Hepatocyte (in vitro differentiated cells): ENCODE measurements around the gene GNAT1. TPM values are rescaled to one million over a fixed set of nuclear protein-coding genes. Genes with fewer than 3 reads are reported as not detected.
"Not testable (repeated sequence)": the region's sequence is repeated elsewhere in the genome, so short reads cannot be mapped to it uniquely, and the experiment has no call there.

Experiments used
- DNase-seq: peaks from one replicate; pipeline ENCODE4 v3.0.0-alpha.2; 2016; ENCODE audit warnings: low spot score
- H2AFZ ChIP-seq: fragments of 200-600 bp; sonication (generic); 2 replicates; pipeline ENCODE4 v1.6.0; 2016; ENCODE audit warnings: antibody characterized with exemption, mild to moderate bottlenecking
- H3K27ac ChIP-seq: fragments of 200-600 bp; sonication (generic); 2 replicates; pipeline ENCODE4 v1.5.1; 2016; ENCODE audit warnings: mild to moderate bottlenecking
- H3K27me3 ChIP-seq: fragments of 200-600 bp; sonication (generic); 2 replicates; pipeline ENCODE4 v1.6.1; 2016
- H3K36me3 ChIP-seq: fragments of 200-600 bp; sonication (generic); replicated peaks from 2 replicates; pipeline ENCODE4 v1.5.1; 2016; ENCODE audit warnings: low read depth; ENCODE audit not compliant: insufficient read depth
- H3K4me1 ChIP-seq: fragments of 200-600 bp; sonication (generic); 2 replicates; pipeline ENCODE4 v1.5.1; 2016; ENCODE audit warnings: mild to moderate bottlenecking, moderate library complexity; ENCODE audit not compliant: insufficient read depth
- H3K4me2 ChIP-seq: fragments of 200-600 bp; sonication (generic); 2 replicates; pipeline ENCODE4 v1.6.0; 2016
- H3K4me3 ChIP-seq: fragments of 200-600 bp; sonication (generic); 2 replicates; pipeline ENCODE4 v1.5.1; 2016; ENCODE audit warnings: mild to moderate bottlenecking
- H3K79me2 ChIP-seq: fragments of 200-600 bp; sonication (generic); 2 replicates; pipeline ENCODE4 v1.6.0; 2017; ENCODE audit warnings: mild to moderate bottlenecking
- H3K9me2 ChIP-seq: fragments of 200-600 bp; sonication (generic); replicated peaks from 2 replicates; pipeline ENCODE4 v1.6.0; 2017; ENCODE audit warnings: mild to moderate bottlenecking; ENCODE audit not compliant: insufficient read depth
- H3K9me3 ChIP-seq: fragments of 200-600 bp; sonication (generic); 2 replicates; pipeline ENCODE4 v1.5.1; 2016; ENCODE audit warnings: low read depth, mild to moderate bottlenecking
- H4K20me1 ChIP-seq: fragments of 200-600 bp; sonication (generic); 2 replicates; pipeline ENCODE4 v1.6.0; 2016; ENCODE audit warnings: mild to moderate bottlenecking; ENCODE audit not compliant: insufficient read depth, poor library complexity, severe bottlenecking
- EZH2 ChIP-seq: fragments of 200-600 bp; sonication (generic); IDR thresholded peaks from 2 replicates; pipeline ENCODE4 v1.6.1; 2016; ENCODE audit warnings: antibody characterized with exemption, mild to moderate bottlenecking, borderline replicate concordance
- EZH2phosphoT487 ChIP-seq: fragments of 200-600 bp; sonication (generic); IDR thresholded peaks from one replicate; pipeline ENCODE4 v1.6.1; 2018; ENCODE audit warnings: antibody characterized with exemption, mild to moderate bottlenecking, low read depth, moderate library complexity; ENCODE audit not compliant: unreplicated experiment, severe bottlenecking
- WGBS: methylation state at CpG from one replicate; pipeline ENCODE4 v1.1.6; 2016; ENCODE audit warnings: low lambda C conversion rate; ENCODE audit errors: missing lambda C conversion rate; 5-methylcytosine and 5-hydroxymethylcytosine counted together
- polyA plus RNA-seq: library from polyadenylated mRNA; unstranded; fragments of >200 nt; fragmentation: Nextera tagmentation; extraction: Ambion mirVana; gene quantifications from 2 replicates; pipeline ENCODE4 v1.2.1, GENCODE V29; 2016
- total RNA-seq: library from RNA; depleted of rRNA; stranded (reverse); fragments of >200 nt; gene quantifications from 2 replicates; pipeline ENCODE4 v1.2.3, GENCODE V29; 2014
- TF ChIP-seq, protein P1 (sequence below): fragments of 200-600 bp; sonication (generic); IDR thresholded peaks from 2 replicates; pipeline ENCODE4 v1.5.1; 2016; ENCODE audit warnings: antibody characterized with exemption, mild to moderate bottlenecking; ENCODE audit not compliant: poor library complexity

GNAT1 gene
- total and polyA plus RNA-seq, 2 experiments from 2014 or later = not detected

GRCh38 chr3:50226888-50227389 is 35.5 kb downstream of the GNAT1 start:
- no peak for DNase-seq
- H3K79me2 ChIP-seq = no peaks in the 10 kb centered on the region
- no peaks in the 10 kb centered on the region for H4K20me1 ChIP-seq
- peak overlapping the region; percentile 85 for H2AFZ ChIP-seq
- no peaks in the 10 kb centered on the region for H3K9me3 ChIP-seq
- H3K9me2 ChIP-seq = no peaks in the 10 kb centered on the region
- peak overlapping the region; percentile 73 for H3K27ac ChIP-seq
- peak overlapping the region; percentile 96 for H3K4me2 ChIP-seq
- H3K27me3 ChIP-seq = no peaks in the 10 kb centered on the region
- no peaks in the 10 kb centered on the region for H3K36me3 ChIP-seq
- 2% methylated on average over 32 of the region's 40 CpGs for WGBS
- H3K4me1 ChIP-seq = peaks cover 17% of the 10 kb centered on the region
- H3K4me3 ChIP-seq = peak overlapping the region; percentile 40
- no peak for TF ChIP-seq EZH2
- TF ChIP-seq EZH2phosphoT487 = no peak
- TF ChIP-seq, protein P1, sequence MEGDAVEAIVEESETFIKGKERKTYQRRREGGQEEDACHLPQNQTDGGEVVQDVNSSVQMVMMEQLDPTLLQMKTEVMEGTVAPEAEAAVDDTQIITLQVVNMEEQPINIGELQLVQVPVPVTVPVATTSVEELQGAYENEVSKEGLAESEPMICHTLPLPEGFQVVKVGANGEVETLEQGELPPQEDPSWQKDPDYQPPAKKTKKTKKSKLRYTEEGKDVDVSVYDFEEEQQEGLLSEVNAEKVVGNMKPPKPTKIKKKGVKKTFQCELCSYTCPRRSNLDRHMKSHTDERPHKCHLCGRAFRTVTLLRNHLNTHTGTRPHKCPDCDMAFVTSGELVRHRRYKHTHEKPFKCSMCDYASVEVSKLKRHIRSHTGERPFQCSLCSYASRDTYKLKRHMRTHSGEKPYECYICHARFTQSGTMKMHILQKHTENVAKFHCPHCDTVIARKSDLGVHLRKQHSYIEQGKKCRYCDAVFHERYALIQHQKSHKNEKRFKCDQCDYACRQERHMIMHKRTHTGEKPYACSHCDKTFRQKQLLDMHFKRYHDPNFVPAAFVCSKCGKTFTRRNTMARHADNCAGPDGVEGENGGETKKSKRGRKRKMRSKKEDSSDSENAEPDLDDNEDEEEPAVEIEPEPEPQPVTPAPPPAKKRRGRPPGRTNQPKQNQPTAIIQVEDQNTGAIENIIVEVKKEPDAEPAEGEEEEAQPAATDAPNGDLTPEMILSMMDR = no peak

DNA sequence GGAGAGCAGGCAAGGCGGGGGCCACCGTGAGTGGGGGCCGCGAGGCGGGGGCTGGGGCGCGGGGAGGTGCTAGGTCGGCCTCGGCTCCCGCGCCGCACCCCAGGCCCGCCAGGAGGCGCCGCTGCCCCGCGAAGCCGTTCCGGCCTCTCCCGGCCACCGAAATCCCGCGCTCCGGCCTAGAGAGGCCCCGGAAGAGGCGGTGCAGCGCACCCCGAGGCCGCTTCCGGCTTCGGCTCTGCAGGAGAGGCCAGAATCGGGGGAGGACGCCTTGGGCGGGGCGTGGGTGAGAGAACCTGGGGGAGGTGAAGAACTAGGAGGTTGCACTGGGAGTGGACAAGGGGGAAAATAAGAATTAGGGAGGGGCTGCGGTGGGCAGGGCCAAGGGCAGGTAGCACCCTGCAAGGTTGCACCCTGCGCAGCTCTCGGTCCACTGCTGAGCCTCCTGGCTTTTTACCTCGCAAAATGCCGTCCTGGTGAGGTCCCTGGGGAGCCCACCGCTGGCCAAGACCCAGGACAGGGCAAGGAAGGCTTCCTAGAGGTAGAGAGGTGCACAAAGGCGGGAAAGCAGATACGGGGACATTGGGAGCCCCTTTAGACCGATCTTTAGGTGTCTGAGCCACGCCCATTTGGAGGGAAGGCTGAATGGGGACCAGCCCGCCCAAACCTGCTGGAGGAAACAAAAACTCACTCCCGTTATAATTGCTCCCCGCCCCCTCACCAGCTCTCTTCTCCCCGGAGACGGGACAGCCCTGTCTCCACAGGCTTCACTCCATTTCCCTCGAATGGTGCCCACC is 36.2 kb downstream of the GNAT1 start:
- Histone ChIP-seq H3K9me3 (no peaks in the 10 kb centered on the region), H3K27me3 (no peaks in the 10 kb centered on the region), H3K4me2 (peak overlapping the region; percentile 96), H2AFZ (peak overlapping the region; percentile 85), H3K36me3 (no peaks in the 10 kb centered on the region), H3K79me2 (no peaks in the 10 kb centered on the region), H4K20me1 (no peaks in the 10 kb centered on the region), H3K9me2 (no peaks in the 10 kb centered on the region), H3K27ac (peak overlapping the region; percentile 86), H3K4me3 (peak overlapping the region; percentile 50), H3K4me1 (peaks cover 17% of the 10 kb centered on the region)
- no peak for TF ChIP-seq EZH2phosphoT487
- TF ChIP-seq, protein P1 = peak; percentile 72
- 1% methylated on average over 38 of the region's 51 CpGs for whole genome bisulfite sequencing
- DNase-seq = peak; percentile 98

- H3K27me3 ChIP-seq, DNase-seq, H3K79me2 ChIP-seq, H3K36me3 ChIP-seq, H4K20me1 ChIP-seq, H3K9me3 ChIP-seq, H3K9me2 ChIP-seq: not testable (repeated sequence)
- Histone ChIP-seq H3K27ac (peak overlapping the region; percentile 86), H2AFZ (peak overlapping the region; percentile 73), H3K4me3 (peak overlapping the region; percentile 50), H3K4me2 (peak overlapping the region; percentile 96), H3K4me1 (peaks cover 17% of the 10 kb centered on the region)
- WGBS = 38% methylated on average over 14 of the region's 15 CpGs
These were observed 36.9 kb downstream of the GNAT1 start for GRCh38 chr3:50228184-50228763.

DNA sequence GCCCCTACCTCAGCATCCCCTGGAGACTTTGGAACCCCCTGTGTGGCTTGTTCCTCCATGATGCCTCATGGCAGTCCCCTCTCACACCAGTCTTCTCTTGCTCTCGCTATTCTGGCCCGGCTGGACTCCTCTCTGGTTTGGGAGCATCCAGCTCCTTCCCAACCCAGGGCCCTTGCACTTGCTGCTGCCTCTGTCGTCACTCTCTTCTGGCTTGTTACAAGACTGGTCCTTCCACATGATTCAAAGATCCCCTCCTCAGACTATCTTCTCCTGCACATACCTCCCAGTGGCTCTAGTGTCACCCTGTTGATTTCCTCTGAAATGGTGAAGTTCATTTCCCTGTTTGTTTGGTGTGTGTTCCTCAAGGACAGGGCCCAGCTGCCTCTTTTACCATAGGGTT is 38.1 kb downstream of the GNAT1 start:
- WGBS = 90% methylated on average over 3 of the region's 3 CpGs
- H3K4me3 ChIP-seq = no peak overlapping the region
- H3K27me3 ChIP-seq = no peaks in the 10 kb centered on the region
- no peak for DNase-seq
- H3K9me2 ChIP-seq = no peaks in the 10 kb centered on the region
- H3K9me3 ChIP-seq = no peaks in the 10 kb centered on the region
- TF ChIP-seq EZH2 = no peak
- H3K79me2 ChIP-seq = no peaks in the 10 kb centered on the region
- H3K27ac ChIP-seq = no peak overlapping the region
- H3K4me2 ChIP-seq = no peak overlapping the region
- H3K4me1 ChIP-seq = peaks cover 17% of the 10 kb centered on the region
- H2AFZ ChIP-seq = no peak overlapping the region
- no peaks in the 10 kb centered on the region for H3K36me3 ChIP-seq
- H4K20me1 ChIP-seq = no peaks in the 10 kb centered on the region
